PFSK-1 (cell line): ENCODE measurements around the gene FARP2.

Source experiments
- FOXP2 ChIP-seq: optimal IDR thresholded peaks from 2 replicates; pipeline ENCODE3; 2011; ENCODE audit warnings: borderline replicate concordance, control low read depth, inconsistent platforms; ENCODE audit not compliant: insufficient read depth; ENCODE audit errors: extremely low read length, extremely low read depth
- POLR2AphosphoS5 ChIP-seq: IDR thresholded peaks from 2 replicates; pipeline ENCODE4 v1.6.1; 2012; ENCODE audit warnings: low read depth, mild to moderate bottlenecking, control low read depth, low read length, moderate library complexity
- REST ChIP-seq, 2 experiments: IDR thresholded peaks; 2 replicates each; pipeline versions ENCODE4 v1.6.1 to v1.8.0; 2011 to 2012; ENCODE audit warnings: low read depth in 2 of 2, low read length in 2 of 2, control low read depth in 1 of 2, inconsistent platforms in 1 of 2, mild to moderate bottlenecking in 1 of 2, moderate library complexity in 1 of 2; ENCODE audit not compliant: insufficient read depth in 1 of 2
- SIN3A ChIP-seq: IDR thresholded peaks from 2 replicates; pipeline ENCODE4 v1.6.1; 2012; ENCODE audit warnings: mild to moderate bottlenecking, low read length, moderate library complexity, borderline replicate concordance; ENCODE audit not compliant: insufficient read depth
- TAF1 ChIP-seq: IDR thresholded peaks from 2 replicates; pipeline ENCODE4 v1.6.1; 2012; ENCODE audit warnings: low read length, control low read depth, borderline replicate concordance; ENCODE audit not compliant: insufficient read depth

Gene FARP2

DNA sequence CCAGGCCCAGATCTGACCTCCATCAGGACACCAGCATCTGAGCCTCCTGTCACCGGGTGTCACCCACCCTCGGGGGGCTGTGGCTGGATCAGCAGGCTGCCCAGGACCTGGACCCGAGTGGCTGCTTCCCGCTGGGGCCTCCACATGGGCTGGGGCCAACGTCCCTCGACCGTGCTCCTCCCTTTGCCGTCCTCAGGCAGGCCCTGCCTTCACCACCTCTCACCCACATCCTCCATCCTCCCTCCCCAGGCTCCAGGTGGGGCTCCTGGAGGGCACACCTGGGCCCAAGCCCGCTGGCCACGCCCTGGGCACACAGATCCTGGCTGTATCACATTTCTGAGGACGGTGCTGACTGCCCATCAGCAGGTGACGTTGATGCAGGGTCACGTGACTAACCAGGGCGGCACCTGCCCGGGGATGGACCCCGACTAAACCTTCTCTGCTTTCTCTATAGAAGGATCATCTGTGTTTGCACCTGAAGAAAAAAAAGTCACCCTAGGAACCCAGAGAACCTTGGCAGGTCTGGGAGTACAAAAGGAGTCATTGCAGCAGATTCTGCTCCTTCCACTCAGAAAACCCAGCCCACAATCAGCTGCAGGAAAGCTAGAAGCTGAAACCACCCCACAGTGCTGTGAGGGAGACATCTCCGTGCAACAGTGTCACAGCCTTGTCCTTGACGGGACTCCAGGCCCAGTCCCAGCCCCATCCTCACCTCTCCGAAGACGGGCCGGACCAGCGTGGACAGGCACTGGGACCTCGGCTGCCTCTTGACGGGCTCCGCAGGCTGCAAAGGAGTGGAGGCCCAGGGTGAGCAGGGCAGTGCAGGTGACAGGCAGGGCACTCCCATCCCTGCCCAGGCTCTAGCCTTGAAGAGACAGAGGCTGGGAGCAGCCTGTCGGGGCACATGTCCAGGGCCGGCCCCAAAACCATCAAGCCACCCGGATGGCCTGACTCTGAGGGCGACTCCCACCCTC lies 141.1 kb downstream of the FARP2 start:
- TF ChIP-seq FOXP2 (no peak), REST (IDR thresholded peaks at IDR 0.05; ENCODE audit: insufficient read depth in 1 of 2, low read depth in 2 of 2, low read length in 2 of 2) (no peak), TAF1 (no peak), POLR2AphosphoS5 (peak; percentile 4; the same call in 1 of the 2 replicates), SIN3A (no peak)

DNA sequence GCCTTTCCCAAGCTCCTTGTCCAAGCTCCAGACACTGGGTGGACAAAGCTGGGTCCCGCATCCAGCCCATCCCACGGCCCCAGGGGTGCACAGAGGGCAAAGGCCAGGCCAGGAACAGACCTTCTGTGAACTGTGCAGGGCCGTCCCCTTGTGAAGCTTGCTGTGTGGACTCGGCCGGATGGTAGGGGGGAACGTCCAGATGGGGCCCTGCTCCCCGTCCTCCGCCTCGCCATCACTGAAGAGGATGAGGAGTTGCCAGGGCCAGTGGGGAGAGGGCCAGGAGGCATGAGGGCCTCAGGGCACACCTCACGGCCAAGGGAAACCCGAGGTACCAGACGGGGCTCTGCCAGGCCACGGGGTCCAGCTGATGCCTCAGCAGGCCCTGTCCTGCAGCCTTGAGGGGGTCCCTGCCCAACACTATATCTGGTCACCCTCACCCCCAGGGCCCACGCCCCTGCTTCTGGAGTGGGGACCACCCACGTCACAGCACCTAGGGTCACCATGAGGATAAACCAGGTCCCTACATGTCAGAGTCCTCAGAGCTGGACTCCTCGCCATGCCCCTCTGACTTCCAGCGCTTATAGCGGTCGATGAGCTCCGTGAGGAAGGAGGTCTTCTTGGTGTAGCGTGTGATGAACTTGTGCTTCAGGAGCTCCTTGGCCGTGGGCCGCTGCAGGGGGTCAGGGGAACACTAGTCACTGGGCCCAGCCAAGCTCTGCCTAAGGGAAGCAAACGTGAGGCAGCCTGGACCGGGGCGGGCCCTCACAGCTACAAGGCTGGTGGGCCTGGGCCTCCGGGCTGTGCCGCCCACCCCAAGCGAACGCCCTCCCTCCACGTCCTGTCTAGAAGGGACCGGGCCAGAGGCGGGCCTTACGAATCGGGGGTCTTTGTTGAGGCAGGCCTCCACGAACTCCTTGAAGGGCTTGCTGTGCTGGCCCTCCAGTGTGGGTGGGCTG lies 142.3 kb downstream of the FARP2 start:
- no peak for TF ChIP-seq POLR2AphosphoS5
- TF ChIP-seq REST (IDR thresholded peaks at IDR 0.05; ENCODE audit: insufficient read depth in 1 of 2, low read depth in 2 of 2, low read length in 2 of 2) = no peak
- TF ChIP-seq FOXP2 = no peak
- TF ChIP-seq SIN3A = no peak
- TF ChIP-seq TAF1 = no peak

DNA sequence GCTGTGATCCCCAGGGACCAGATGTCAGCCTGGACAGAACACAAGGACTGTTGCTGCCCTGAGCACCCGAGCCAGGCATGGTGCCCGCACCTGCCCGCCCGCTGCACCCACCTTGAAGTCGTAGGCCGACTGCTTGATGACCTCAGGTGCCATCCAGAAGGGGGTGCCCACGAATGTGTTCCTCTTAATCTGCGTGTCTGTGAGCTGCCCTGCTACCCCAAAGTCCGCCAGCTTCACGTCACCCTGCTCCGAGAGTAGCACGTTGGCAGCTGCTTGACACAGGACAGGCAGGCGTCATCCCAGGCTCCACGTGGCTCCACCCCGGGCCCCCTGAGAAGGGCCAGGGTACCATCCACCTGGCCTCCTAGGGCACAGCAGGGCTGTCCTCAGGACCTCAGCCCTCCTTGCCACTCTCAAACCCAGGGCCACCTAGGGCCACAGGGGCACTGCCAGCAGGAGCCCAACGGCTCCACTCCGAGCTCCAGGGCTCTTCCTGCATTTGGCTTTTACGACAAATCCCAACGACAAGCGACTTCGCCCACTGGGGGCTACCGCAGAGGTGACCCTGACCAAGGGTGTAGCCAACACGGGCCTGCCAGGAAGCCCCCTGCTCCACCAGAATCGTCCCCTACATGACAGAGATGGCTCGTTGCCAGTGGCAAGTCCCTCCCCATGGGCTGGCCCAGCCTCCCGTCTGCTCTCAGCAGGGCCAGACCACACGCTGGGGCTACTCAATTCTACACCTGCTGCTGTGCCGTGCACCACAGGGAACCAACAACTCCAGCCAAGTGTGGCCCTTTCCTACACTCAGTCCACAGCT lies 143.3 kb downstream of the FARP2 start:
- TF ChIP-seq FOXP2 = no peak
- TF ChIP-seq REST (IDR thresholded peaks at IDR 0.05; ENCODE audit: insufficient read depth in 1 of 2, low read depth in 2 of 2, low read length in 2 of 2) = no peak
- no peak for TF ChIP-seq POLR2AphosphoS5
- TF ChIP-seq TAF1 = no peak
- TF ChIP-seq SIN3A = no peak

DNA sequence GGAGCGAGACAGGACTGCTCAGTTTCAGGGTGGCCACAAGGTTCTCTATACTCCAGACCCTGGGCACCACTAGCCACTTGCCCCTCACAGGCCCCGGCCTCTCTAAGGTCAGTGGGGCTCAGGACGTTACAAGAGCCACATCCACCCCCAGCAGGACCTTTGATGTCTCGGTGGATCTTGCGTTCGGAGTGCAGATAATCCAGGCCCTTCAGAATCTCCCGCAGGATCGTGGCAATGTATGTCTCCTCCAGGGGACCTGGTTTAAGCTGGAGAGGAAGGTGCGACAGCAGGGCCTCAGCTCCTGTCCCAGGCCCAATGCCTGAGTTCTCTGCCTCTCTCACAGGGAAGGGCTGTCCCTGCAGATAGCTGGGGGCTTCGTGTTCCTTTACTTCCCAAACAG lies 143.9 kb downstream of the FARP2 start:
- TF ChIP-seq REST (IDR thresholded peaks at IDR 0.05; ENCODE audit: insufficient read depth in 1 of 2, low read depth in 2 of 2, low read length in 2 of 2) (no peak), POLR2AphosphoS5 (no peak), SIN3A (no peak), TAF1 (no peak), FOXP2 (no peak)
